Measurements from ENCODE around the gene ADAMTS13. TPM values are rescaled to one million over a fixed set of nuclear protein-coding genes. Genes with fewer than 3 reads are reported as not detected.
"Not testable (repeated sequence)": the region's sequence is repeated elsewhere in the genome, so short reads cannot be mapped to it uniquely, and the experiment has no call there.

ADAMTS13 gene
- total RNA-seq, 1 donor from 2014 or later: 2.4 TPM

DNA sequence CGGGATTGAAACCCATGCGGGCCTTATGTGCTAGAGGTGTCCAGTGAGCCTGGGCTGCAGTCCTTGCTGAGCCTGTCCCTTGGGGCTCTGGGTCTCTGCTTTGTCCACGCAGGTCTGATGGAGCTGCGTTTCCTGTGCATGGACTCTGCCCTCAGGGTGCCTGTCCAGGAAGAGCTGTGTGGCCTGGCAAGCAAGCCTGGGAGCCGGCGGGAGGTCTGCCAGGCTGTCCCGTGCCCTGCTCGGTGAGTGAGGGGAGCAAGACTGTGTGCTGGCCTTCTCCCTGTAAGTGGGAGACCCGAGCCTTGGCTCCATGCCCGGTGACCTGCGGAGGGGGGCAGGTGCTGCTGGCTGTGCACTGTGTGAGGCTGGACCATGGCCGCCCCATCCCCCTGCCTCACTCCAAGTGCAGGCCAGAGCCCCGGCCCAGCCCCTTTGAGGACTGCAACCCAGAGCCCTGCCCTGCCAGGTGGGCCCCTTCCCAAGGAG, 26.4 kb downstream of the ADAMTS13 start:
- no peaks in the 10 kb centered on the region for H3K79me2 ChIP-seq (ENCODE audit: low read depth)
- no peak overlapping the region for H3K9ac ChIP-seq
- H4K20me1 ChIP-seq (ENCODE audit: low read depth): no peaks in the 10 kb centered on the region
- H2AFZ ChIP-seq (replicated peaks): no peak overlapping the region
- no peaks in the 10 kb centered on the region for H3F3A ChIP-seq (ENCODE audit: low read depth)
- H3K4me2 ChIP-seq: no peak overlapping the region
- Mint-ChIP-seq H3K4me3 (no peak overlapping the region), H3K27me3 (ENCODE audit: insufficient read depth, low read depth) (peaks cover 8% of the 10 kb centered on the region), H3K9me3 (no peaks in the 10 kb centered on the region), H3K27ac (peak overlapping the region; percentile 69), H3K4me1 (peaks cover 2% of the 10 kb centered on the region), H3K36me3 (no peaks in the 10 kb centered on the region)
- DNase-seq (ENCODE audit: low spot score): no peak
- H3K9me3 ChIP-seq (ENCODE audit: low read depth): no peaks in the 10 kb centered on the region
- no peaks in the 10 kb centered on the region for H3K4me1 ChIP-seq
- H3K4me3 ChIP-seq: no peak overlapping the region
- TF ChIP-seq, protein P1, sequence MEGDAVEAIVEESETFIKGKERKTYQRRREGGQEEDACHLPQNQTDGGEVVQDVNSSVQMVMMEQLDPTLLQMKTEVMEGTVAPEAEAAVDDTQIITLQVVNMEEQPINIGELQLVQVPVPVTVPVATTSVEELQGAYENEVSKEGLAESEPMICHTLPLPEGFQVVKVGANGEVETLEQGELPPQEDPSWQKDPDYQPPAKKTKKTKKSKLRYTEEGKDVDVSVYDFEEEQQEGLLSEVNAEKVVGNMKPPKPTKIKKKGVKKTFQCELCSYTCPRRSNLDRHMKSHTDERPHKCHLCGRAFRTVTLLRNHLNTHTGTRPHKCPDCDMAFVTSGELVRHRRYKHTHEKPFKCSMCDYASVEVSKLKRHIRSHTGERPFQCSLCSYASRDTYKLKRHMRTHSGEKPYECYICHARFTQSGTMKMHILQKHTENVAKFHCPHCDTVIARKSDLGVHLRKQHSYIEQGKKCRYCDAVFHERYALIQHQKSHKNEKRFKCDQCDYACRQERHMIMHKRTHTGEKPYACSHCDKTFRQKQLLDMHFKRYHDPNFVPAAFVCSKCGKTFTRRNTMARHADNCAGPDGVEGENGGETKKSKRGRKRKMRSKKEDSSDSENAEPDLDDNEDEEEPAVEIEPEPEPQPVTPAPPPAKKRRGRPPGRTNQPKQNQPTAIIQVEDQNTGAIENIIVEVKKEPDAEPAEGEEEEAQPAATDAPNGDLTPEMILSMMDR (IDR thresholded peaks at IDR 0.05): no peak
- TF ChIP-seq EZH2 (IDR thresholded peaks at IDR 0.05) (no peak), EZH2phosphoT487 (IDR thresholded peaks at IDR 0.05) (no peak)
- H3K36me3 ChIP-seq: no peaks in the 10 kb centered on the region
- no peak overlapping the region for H3K27ac ChIP-seq
- no peaks in the 10 kb centered on the region for H3K27me3 ChIP-seq

DNA sequence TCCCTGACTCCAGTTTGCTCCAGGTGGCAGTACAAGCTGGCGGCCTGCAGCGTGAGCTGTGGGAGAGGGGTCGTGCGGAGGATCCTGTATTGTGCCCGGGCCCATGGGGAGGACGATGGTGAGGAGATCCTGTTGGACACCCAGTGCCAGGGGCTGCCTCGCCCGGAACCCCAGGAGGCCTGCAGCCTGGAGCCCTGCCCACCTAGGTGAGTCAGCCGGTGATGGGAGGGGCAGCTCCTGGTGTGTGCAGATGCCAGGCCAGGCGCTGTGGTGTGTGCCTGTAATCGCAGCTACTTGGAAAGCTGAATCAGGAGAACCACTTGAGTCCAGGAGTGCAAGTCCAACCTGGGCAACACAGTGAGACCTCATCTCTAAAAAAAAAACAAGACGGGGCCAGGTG, 27.6 kb downstream of the ADAMTS13 start:
- no peaks in the 10 kb centered on the region for H3K27me3 ChIP-seq
- H3K4me1 ChIP-seq: no peaks in the 10 kb centered on the region
- Mint-ChIP-seq H3K9me3 (no peaks in the 10 kb centered on the region), H3K4me3 (no peak overlapping the region), H3K4me1 (no peaks in the 10 kb centered on the region), H3K36me3 (no peaks in the 10 kb centered on the region), H3K27me3 (ENCODE audit: insufficient read depth, low read depth) (peaks cover 7% of the 10 kb centered on the region), H3K27ac (no peak overlapping the region)
- no peaks in the 10 kb centered on the region for H3F3A ChIP-seq (ENCODE audit: low read depth)
- no peak overlapping the region for H3K4me3 ChIP-seq
- H3K4me2 ChIP-seq: no peak overlapping the region
- H3K36me3 ChIP-seq: no peaks in the 10 kb centered on the region
- no peaks in the 10 kb centered on the region for H4K20me1 ChIP-seq (ENCODE audit: low read depth)
- no peak overlapping the region for H2AFZ ChIP-seq (replicated peaks)
- H3K9ac ChIP-seq: no peak overlapping the region
- DNase-seq (ENCODE audit: low spot score): no peak
- H3K9me3 ChIP-seq (ENCODE audit: low read depth): no peaks in the 10 kb centered on the region
- TF ChIP-seq, protein P1 (IDR thresholded peaks at IDR 0.05): no peak
- TF ChIP-seq EZH2 (IDR thresholded peaks at IDR 0.05) (no peak), EZH2phosphoT487 (IDR thresholded peaks at IDR 0.05) (no peak)
- no peaks in the 10 kb centered on the region for H3K79me2 ChIP-seq (ENCODE audit: low read depth)
- H3K27ac ChIP-seq: no peak overlapping the region

- H3K9me3 Mint-ChIP-seq; H3K9me3 ChIP-seq (ENCODE audit: low read depth); H3F3A ChIP-seq (ENCODE audit: low read depth); H3K4me2 ChIP-seq; H3K27ac ChIP-seq; H3K4me1 ChIP-seq; H3K79me2 ChIP-seq (ENCODE audit: low read depth); H3K36me3 Mint-ChIP-seq; H3K27me3 ChIP-seq; H3K27me3 Mint-ChIP-seq (ENCODE audit: insufficient read depth, low read depth); H3K4me1 Mint-ChIP-seq; H2AFZ ChIP-seq (replicated peaks); H3K36me3 ChIP-seq; H3K4me3 Mint-ChIP-seq; H3K4me3 ChIP-seq; H4K20me1 ChIP-seq (ENCODE audit: low read depth); DNase-seq (ENCODE audit: low spot score); H3K27ac Mint-ChIP-seq; H3K9ac ChIP-seq: not testable (repeated sequence)
Observed at GRCh38 chr9:133451865-133452264, 29.7 kb downstream of the ADAMTS13 start.

GRCh38 chr9:133452562-133452961, 30.4 kb downstream of the ADAMTS13 start:
- DNase-seq (ENCODE audit: low spot score): no peak
- Histone ChIP-seq H3K27ac (no peak overlapping the region), H4K20me1 (ENCODE audit: low read depth) (no peaks in the 10 kb centered on the region), H3K27me3 (no peaks in the 10 kb centered on the region), H3K9me3 (ENCODE audit: low read depth) (no peaks in the 10 kb centered on the region), H2AFZ (replicated peaks) (no peak overlapping the region), H3K9ac (no peak overlapping the region), H3K79me2 (ENCODE audit: low read depth) (no peaks in the 10 kb centered on the region), H3F3A (ENCODE audit: low read depth) (no peaks in the 10 kb centered on the region), H3K4me3 (no peak overlapping the region), H3K4me2 (no peak overlapping the region), H3K36me3 (no peaks in the 10 kb centered on the region), H3K4me1 (no peaks in the 10 kb centered on the region)
- no peak for TF ChIP-seq EZH2 (IDR thresholded peaks at IDR 0.05)
- TF ChIP-seq, protein P1 (IDR thresholded peaks at IDR 0.05): no peak
- no peak for TF ChIP-seq EZH2phosphoT487 (IDR thresholded peaks at IDR 0.05)
- no peaks in the 10 kb centered on the region for H3K36me3 Mint-ChIP-seq
- no peaks in the 10 kb centered on the region for H3K9me3 Mint-ChIP-seq
- peaks cover 7% of the 10 kb centered on the region for H3K27me3 Mint-ChIP-seq (ENCODE audit: insufficient read depth, low read depth)
- H3K27ac Mint-ChIP-seq: no peak overlapping the region
- H3K4me1 Mint-ChIP-seq: no peaks in the 10 kb centered on the region
- H3K4me3 Mint-ChIP-seq: no peak overlapping the region
